Right kidney (tissue), 1 donor: ENCODE data around the gene ADH6.
"Not testable (repeated sequence)": the region's sequence is repeated elsewhere in the genome, so short reads cannot be mapped to it uniquely, and the experiment has no call there.

ENCODE experiments used
- DNase-seq: peaks from one replicate; pipeline ENCODE4 v3.0.0-alpha.2; 2016

Gene ADH6

DNA sequence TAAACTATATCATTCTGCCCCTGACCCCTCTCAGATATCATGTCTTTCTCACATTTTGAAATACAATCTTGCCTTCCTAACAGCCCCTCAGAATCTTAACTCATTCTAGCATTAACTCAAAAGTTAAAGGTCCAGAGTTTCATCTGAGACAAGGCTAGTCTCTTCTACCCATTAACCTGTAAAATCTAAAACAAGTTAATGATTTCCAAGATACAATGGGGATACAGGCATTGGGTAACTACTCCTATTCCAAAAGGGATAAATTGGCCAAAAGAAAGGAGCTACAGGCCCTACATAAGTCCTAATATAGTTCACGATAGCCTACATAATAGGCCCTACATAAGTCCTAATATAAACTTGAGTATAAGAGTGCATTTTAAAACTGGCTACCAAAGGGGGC is 18.9 kb downstream of the ADH6 start:
- DNase-seq: no peak

DNA sequence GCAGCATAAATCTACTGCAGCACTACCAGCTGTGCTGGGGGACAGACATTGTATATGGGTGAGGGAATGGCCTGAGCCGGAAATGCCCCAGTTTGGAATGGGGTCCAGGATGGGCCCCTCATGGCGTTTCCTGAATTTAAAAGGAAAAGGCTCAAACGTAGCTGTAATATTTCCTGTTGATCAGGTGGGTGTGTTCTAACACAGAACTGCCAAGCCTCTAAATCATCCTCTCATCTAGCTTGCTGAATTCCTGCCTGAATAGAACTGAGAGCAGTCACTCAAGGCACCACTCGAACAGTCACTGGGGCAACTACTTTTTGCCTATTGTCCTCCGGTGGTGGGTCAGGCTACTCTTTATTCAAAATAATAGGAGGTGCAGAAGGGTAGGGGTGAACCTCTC is 28.7 kb downstream of the ADH6 start:
- no peak for DNase-seq

DNA sequence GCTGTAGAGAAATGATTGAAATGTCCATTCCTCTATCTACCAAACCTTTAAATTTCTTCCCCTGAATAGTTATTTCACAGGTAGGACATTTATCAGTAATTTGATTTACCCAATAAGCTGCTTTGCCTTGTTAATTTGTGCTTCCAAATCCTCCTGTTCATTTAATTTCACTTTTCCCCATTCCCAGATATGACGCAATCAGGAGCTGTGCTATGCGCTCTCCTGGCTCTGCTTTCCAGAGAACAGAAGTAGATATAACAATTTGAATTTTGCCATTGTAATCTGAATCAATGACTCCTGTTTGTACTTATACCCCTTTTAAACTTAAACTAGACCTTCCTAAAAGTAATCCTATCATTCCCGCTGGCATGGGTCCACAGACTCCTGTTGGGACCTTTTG is 29.1 kb downstream of the ADH6 start:
- not testable (repeated sequence) for DNase-seq

DNA sequence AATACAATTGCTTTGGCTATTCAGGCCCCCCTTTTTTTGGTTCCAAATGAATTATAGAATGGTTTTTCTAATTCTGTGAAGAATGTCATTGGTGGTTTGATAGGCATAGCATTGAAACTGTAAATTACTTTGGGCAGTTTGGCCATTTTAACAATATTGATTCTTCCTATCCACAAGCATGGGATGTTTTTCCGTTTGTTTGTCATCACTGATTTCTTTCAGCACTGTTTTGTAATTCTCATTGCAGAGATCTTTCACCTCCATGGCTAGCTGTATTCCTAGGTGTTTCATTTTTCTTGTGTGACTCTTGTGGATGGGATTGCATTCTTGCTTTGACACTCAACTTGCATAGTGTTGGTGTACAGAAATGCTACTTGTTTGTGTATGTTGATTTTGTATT is 33.0 kb downstream of the ADH6 start:
- no peak for DNase-seq

DNA sequence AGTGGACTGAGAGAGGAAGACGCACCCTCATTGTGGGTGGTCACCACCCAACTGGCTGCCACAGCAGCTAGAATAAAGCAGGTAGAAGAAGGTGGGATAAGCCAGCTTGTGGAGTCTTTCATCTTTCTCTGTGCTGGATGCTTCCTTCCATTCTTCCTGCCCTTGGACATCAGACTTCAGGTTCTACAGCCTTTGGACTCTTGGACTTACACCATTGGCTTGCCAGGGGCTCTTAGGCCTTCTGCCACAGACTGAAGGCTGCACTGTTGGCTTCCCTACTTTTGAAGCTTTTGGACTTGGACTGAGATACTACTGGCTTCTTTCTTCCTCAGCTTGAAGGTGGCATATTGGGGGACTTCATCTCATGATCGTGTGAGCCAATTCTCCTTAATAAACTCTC is 33.5 kb downstream of the ADH6 start:
- no peak for DNase-seq

DNA sequence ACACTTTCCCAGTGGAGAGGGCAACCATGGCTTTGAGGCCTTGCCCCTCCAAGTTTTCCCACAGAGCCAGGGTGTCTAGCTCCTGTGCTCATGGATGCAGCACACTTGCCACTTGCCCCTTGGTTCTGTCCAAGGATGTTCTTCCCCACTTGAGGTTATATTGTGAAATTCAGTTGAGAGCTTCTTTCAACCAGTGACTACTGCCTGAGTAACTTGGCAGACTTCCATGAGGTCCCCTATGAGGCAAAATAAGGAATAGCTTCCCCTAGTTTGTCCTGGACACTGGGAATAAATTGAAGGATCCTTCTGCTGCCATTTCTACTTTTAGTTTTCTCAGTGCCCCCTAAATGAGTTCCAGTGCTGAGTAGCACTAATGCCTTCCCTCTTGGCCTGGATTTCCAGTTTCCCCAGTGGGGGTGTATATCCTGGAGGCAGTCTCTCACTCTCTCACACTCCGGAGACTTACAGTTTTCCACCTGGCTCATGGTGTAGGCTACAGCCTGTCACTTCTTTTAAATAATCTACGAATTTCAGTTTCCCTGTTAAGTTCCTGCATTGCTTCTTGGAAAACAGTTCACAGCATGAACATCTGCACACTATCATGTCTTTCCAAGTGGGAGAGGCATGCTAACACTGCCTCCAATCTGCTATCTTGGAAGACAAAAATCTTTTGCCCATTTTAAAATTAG is 38.5 kb downstream of the ADH6 start:
- DNase-seq: no peak

DNA sequence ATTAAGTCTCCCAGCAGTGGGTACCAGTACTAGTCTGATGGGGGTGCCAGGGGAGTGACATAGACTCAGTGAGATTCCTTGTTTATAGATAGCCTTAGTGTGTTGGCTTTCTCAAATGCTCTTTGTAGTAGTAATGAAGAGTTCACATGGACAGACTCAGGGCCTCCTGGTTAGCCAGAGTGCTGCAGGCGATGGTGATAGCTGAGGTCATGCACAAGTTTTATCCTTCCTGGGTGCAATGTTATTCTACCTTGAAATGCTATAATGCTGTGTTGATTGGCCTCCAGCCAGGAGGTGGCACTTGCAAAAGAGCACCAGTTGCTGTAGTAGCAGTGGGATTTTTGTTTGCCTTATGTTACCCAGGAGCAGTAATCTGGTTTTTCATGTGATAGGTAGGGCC is 39.4 kb downstream of the ADH6 start:
- no peak for DNase-seq

DNA sequence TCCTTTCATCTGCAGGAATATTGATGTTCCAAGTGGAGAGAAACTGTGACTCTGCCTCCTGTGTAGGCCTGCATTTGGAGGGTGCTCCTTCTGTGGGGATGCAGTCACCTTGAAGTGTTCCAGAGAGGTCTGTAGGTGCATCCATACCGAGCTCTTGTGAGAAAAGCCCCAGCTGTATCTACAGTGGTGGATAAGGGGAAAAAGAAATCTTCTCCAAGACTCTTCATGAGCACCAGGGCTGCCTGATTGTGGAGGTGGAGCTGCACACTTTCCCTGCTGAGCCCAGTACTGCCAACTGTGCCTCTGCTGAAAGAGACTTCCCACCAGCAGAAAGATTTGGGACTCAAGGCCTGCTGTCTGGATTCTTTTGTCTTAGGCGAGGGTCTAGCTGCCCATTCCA is 39.9 kb downstream of the ADH6 start:
- DNase-seq: no peak

DNA sequence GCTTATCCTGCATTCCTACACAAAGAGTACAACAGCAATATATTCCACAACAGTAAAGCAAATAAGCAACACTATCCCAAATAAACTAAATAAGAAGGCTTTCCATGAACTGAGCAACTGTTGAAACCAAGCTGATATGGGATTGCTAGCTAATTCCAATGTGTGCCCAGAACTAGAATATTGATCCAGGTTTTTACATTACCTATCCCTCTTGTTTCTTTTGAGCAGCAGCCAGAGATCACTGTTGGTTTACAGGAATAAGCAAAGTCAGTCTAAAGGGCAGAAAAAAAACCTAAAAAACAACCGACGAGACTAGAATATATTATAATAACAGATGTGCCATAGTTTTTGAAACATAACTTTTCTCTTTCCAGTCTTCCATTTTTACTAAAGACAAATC is 52.5 kb downstream of the ADH6 start:
- no peak for DNase-seq

DNA sequence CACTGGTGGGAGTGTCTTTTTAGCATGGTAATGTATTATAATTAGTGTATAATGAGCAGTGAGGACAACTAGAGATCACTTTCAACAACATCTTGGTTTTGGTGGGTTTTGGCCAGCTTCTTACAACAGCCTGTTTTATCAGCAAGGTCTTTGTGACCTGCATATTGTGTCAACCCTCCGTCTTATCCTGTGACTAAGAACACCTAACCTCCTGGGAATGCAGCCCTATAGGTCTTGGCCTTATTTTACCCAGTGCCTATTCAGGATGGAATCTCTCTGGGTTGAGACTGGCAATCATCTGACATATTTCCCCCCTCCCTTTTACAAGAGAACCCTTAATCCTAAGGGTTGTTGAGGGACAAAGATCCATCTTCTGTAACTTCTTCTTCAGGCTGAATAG is 53.1 kb downstream of the ADH6 start:
- DNase-seq: no peak

DNA sequence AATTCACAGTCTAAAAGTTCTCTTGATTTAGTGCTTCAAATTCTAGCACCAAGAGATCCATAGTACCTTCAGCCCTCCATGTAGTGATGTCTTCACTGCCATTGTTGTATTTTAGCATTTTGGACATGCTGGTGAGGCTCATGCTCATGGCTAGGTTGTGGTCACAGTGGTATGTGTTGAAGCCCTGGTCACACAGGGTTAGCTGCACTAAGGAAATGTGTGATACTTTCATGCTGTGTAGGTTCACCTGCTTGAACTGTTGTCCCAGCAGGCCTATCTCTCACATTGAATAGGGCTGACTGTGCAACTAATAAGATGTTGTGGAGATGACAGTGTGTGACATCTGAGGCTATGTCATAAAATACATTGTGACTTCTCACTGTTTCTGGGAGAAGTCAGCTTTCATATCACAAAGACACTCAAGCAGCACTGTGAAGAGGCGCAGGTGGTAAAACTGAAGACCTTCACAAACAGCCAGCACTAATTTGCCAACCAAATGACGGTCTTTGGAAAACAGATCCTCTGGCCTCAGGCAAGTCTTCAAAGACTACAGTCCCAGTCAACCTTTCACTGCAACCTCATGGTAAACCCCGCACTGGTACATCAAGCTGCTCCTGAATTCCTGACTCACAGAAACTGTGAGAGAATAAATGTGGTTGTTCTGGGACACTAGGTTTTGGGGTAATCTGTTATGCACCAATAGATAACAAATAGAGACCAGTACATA is 57.5 kb downstream of the ADH6 start:
- no peak for DNase-seq

DNA sequence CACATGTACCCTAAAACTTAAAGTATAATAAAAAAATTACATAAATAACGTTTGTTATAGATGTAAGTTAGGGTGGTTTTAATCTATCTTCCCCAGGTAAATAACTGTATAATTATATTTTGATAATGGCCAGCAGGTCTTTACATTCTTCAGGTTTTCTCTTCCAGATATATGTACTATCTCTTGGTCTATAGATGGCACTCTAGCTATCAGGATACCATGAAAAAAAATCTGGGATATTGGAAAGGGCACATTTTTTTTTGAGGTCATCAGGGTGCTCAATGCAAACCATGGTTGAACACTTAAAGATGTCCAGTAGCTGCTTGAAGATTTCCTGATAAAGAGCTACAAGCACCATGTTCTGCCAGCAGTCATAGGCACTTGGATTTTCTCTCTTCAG is 59.3 kb downstream of the ADH6 start:
- DNase-seq: no peak

DNA sequence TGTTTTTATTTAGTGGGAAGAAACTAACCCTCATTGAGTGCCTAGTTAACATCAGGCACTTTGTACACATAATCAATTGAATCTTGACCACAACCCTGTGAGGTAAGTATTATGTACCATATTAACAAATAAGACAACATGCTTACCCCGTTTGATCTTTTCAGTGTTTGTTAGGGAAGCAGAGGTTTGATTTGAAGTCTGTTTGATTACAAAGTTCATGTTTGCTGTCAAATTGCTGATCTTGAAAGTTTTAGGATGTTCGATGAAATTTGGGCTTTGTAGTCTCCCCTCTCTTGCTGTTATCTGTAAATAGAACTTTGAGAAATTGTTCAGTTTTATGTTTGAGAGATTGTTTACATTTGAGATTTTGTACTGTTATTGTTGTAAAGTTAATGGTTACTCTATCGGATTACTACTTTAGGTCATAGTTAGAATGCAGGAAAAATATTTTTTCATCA is 61.5 kb downstream of the ADH6 start:
- DNase-seq: no peak

DNA sequence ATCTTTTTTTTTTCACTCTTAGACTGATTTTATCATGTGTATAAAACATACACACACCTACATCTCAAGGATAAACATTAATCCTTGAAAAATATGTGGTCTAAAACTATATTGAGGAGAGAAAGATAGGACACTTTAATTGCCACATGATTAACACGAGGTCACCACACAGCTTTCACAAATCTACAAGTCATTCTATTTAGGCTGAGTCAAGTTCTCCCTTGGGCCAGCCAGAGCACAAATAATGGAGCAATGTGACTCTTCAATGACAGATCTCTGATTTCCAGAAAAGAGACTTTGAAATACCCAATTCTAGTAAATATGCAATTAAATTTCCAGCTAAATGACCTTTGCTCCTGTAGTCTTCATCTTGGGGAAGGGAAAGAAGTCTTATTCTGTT is 62.1 kb downstream of the ADH6 start:
- DNase-seq: no peak

DNA sequence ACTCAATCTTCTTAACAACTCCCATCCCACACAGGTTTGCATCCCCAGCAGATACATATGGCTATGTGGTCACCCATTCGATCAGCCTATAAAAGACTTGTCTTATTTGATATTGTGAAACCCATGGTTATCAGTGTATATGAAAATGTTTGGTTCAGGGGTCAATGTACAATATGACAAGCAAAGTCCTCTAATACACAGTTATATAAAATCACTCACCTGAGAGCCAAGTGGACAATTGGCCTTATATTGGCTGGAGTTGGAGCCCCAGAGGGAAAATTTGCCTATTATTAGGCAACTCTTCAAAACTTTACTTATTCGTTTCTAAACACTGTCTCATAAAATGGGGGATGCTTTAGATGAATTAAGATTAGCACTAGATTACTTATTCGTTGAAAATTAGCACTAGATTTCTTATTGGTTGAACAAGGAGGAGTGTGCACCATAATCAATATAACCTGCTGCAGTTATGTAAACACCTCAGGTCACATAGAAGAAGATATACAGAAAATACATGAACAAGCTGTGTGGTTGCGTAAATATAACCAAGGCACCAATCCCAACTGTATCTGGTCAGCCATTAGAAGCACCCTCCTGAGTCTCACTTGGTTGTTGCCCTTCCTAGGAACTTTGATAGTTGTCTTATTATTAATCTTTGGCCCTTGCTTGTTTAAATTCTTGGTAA is 64.2 kb downstream of the ADH6 start:
- no peak for DNase-seq
